GM21381 (cell line): ENCODE measurements around the gene PANK2.
"Not testable (repeated sequence)": the region's sequence is repeated elsewhere in the genome, so short reads cannot be mapped to it uniquely, and the experiment has no call there.

Source experiments
- ATAC-seq: cut with Tn5 transposase; IDR thresholded peaks from one replicate; pipeline ENCODE4 v1.9.1; 2021; ENCODE audit warnings: mild to moderate bottlenecking, moderate library complexity; ENCODE audit not compliant: unreplicated experiment

PANK2 gene

DNA sequence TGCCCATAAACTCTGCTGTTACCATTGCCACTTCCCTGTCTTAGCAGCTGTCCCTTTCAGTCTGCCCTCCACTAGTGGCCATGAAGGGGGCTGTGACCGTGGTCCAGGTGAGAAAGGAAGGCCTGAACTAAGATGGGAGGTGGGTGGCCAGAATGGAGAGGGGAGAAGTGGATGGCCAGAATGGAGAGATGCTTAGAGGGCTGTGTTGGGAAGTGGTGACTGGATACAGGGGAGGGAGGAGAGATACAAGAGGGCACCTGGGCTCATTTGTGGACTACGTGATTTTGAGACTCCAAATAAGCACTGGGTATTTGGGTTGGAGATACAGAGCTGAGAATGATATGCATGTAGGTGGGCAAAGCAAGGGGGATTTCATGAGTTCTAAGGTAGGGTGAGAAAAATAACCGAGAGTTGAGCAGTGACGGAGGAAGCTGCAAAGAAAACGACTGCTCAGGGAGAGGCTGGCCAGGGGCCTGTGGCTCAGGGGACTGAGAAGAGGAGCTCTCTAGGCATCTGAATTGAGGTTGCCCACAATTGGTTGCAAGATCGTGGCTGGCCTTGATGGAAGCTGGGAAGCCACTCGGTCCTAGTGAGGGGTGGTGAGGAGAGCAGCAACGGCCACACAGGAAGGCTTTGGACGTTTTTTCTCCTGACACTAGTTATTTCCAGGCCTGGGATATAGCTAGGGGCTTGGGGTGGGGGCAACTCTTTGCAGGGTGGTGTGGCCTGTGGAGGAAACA, 36.9 kb downstream of the PANK2 start:
- ATAC-seq, result no peak

DNA sequence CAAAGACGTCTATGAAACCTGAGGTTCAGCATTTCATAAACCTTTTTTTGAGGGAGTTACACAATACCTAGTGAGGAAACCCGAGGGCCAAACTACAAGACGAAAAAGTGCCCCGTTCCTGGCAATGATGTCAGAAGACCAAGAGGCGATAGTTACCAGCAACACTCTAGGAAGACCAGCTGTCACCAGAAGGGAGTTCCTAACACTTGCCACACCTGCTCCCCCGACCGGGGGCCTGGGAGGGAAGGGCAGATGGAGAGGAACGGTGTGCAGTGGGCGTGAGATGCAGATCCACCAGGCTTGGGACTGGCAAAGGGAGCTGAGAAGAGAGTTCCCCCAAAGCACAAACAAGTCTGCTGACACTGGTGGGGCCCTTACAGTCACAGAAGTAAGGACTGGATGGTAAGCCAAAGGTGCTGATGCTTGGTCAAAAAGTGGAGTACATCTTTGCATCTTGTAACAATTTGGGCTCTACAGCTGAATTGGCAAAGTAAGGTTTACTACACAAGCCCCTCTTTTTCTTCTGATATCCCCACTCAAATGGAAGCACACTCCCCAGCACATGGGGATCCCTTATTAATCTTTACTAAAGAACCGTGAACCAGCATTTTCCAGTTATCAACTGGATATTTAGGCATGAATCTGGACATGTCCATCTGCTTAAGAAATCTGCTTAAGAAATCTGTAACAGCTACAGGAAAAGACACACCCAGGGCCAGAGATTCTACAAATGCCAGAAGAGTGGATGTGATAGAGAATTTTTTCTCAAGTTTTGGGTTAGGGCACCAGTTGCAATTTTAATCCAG, 38.5 kb downstream of the PANK2 start:
- ATAC-seq, result no peak

- no peak for ATAC-seq
Measured at GRCh38 chr20:3929713-3930060, 40.5 kb downstream of the PANK2 start.

DNA sequence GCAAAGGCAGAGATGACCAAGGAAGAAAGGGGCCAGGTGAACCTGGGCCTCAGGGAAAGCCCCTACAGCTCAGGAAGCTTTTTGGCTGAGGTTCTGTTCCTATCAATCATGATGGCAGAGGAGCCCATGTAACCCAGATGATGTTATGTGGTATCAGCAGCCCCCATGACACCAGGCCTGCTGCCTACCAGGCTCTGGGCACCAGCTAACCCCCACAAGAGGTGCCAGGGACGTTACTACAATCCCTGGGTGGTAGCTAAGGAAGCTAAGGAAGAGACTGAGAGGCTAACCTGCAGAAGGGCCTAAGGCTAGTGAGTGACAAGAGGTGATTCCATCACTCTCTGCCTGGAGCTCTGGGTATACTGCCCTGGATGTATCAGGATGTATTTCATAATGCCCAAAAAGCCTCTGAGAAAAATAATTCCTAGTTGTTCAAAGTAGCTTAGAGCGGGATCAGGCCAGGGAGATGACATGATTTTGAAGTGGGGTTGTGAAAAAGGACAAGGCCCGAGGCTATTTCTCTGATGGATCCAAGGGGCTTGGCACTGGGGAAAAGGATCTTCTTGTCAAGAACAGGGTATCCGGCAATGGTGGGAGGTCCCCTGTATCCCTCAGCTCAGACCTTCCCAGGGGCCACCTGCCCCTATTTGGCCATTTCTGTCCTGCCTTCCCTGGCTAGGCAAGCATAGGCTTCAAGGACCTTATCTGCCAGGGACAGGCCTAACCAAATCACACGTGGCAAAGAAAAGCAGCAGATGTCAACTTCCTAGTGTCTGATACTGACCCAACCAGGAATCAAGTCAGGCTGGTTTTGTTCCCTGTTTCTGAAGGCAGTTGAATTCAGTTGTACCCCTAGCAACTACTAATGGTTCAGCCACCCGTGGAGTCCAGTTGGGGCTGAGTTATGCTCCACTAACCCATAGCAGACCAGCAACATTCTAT, 41.3 kb downstream of the PANK2 start:
- ATAC-seq, result no peak

- no peak for ATAC-seq
Measured at GRCh38 chr20:3931664-3932063, 42.5 kb downstream of the PANK2 start.

DNA sequence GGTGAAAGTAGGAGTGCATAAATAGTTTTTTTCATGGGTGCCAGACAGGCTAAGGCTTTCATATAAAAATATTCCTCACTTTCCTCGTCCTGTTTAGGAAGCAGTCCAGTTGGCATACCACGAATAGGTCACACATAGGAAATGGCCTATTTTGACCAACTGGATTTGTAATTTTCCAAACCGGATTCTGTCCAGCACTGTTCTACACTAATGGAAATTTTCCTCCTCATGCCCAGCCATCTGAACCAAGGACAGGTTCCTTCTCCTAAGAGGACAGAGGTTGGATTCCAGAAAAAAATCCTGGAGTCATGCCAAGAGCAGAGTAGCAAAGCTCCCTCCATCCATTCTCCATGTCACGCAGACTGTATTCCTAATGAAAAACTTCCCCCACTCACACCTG, 43.1 kb downstream of the PANK2 start:
- ATAC-seq, result no peak

DNA sequence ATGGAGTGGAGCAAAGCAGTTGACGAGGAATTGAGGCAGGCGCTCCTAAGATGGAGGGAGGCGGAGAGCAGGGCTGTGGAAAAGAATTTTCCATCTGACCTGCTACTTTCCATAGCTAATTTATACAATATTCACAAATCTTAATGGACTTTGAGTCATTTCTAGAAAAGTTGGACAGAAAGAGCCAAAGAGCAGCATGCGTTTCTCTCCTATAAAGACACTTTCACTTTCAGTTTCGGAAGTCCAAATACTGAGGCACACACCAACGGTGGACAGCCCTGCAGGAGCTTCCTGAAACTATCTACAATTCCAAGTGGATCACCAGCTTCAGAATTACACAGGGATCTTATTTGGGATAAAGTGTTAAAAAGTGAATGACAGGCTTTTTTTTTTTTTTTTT, 43.5 kb downstream of the PANK2 start:
- ATAC-seq, result no peak

DNA sequence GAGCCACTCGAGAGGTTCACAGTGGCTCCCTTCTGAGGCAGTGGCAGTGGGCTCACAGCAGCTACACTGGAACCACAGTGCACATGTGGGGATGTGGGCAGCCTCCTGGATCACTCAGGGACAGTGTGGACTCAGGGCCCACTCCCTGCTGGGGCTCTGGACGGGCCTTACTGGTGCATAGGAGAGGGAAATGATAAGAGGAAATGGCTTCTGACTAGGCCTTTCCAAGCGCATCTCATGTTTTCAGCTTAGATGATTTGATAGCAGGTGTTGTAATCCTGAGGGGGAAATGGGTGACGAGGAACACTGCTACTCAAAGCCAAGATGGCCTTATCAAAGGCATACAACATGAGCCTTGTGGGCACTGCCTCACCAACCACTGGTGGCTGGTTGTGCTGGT, 44.0 kb downstream of the PANK2 start:
- no peak for ATAC-seq

GRCh38 chr20:3934624-3935023, 45.4 kb downstream of the PANK2 start:
- ATAC-seq, result no peak

DNA sequence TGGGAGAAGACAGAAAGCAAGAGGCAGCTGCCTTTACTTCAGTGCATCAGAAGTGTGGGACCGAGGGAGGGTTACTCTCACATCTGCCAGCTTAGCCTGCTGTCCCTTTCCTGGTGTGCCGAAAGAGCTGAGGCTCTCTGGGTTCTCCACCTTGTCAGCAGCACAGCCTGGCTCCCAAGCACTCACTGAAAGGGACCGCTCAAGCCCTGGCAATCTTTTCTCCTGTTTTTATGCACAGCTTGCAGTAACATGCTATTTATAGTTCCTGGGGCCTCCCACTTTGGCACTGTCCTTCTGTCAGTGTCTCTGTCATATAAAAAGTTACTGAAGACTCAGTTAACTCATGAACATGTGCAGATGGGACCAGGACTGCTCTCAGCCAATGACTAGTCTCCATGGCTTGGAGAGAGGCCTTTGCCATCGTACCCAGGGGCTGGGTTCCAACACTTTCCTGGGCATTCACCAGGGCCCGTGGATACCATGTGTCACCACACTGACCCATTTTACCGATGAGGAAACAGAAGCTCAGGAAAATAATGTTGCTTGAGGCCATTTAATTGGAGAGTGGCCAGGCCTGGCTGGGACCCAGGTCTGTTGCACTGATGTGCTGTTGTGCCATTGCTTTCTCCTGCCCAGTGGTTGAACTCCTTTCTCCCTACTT, 46.2 kb downstream of the PANK2 start:
- ATAC-seq, result no peak

DNA sequence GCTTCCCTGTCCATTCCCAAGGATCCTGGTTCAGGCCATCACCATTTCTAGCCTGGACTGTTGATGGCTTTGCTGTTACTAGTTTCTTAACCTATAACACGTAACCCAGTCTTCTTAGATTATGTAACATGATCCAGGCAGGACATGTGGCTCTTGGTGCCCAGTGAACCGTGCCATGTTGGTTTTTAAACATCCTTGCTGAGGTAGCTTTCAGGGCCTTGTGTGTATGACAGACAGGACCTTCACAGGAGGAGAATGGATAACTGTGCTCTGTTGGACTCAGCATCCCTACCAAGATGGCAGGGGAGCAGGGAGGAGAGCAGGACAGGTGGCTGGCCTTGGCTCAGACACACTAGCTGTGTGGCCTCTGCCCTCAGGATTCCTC, 46.8 kb downstream of the PANK2 start:
- no peak for ATAC-seq

GRCh38 chr20:3937618-3938017, 48.4 kb downstream of the PANK2 start:
- no peak for ATAC-seq

DNA sequence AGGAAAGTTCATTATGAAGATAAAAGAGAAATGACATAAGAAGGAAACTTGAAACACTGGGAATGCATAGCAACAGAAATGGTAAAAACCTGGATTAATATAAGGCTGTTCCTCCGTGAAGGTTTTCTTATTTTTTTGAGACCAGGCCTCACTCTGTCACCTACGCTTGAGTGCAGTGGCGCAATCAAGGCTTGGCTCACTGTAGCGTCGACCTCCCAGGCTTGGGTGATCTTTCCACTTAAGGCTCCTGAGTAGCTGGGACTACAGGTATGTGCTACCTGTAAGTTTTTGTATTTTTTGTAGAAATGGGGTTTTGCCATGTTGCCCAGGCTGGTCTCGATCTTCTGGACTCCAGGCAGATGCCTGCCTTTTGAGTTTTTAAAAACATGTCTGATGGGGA, 51.7 kb downstream of the PANK2 start:
- no peak for ATAC-seq

- ATAC-seq, result not testable (repeated sequence)
Measured at GRCh38 chr20:3946666-3947065, 57.5 kb downstream of the PANK2 start.

- no peak for ATAC-seq
Measured at GRCh38 chr20:3964719-3965118, 75.5 kb downstream of the PANK2 start.

GRCh38 chr20:3966571-3966970, 77.4 kb downstream of the PANK2 start:
- ATAC-seq, result no peak

GRCh38 chr20:3970016-3970415, 80.8 kb downstream of the PANK2 start:
- no peak for ATAC-seq

- ATAC-seq, result no peak
Measured at GRCh38 chr20:3971145-3971544, 82.0 kb downstream of the PANK2 start.

DNA sequence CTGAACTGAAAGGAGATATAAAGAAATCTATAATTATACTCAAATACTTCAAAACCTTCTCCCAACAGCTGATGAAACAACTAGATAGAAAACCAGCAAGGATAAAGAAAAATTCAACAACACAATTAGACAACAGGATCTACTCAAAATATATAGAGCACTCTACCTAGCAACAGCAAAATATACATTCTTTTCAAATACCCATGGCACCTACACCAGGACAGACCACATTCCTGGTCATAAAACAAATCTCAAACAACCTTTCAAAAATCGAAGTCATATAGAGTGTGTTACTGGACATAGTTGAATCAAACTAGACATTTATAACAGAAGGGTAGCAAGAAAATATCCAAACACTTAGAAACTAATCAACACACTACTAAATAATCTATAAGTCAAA, 83.0 kb downstream of the PANK2 start:
- ATAC-seq, result no peak

DNA sequence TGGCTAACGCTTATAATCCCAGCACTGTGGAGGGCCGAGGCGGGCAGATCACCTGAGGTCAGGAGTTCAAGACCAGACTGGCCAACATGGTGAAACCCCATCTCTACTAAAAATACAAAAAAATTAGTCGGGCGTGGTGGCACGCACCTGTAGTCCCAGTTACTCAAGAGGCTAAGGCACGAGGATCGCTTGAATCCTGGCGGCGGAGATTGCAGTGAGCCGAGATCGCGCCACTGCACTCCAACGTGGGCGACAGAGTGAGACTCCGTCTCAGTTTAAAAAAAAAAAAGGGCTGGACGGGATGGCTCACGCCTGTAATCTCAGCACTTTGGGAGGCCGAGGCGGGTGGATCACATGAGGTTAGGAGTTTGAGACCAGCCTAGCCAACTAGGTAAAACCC, 83.4 kb downstream of the PANK2 start:
- not testable (repeated sequence) for ATAC-seq

DNA sequence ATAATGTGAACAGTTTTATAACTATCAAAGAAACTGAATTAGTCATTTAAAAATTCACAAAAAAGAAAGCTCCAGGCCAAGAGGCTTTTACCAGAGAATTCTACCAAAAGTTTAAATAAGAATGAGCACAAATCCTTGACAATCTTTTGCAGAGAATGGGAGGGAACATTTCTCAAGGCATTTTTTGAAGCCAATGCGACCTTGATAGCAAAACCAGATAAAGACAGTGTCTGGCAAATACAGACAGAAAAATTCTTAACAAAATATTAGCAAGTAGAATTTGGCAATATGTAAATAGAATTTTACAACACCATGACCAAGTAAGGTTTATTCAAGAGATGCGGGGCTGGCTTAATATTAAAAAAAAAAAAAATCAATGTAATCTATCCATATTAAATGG, 84.5 kb downstream of the PANK2 start:
- no peak for ATAC-seq
